ENCODE data around the gene GALNS.

Gene GALNS

GRCh38 chr16:88809676-88810165 lies 47.0 kb downstream of the GALNS start:
- TF ChIP-seq CREB5 (CRISPR knock-in tag; IDR thresholded peaks at IDR 0.05; ENCODE audit: low read depth) = no peak
- no peak for TF ChIP-seq TSHZ2 (CRISPR knock-in tag; IDR thresholded peaks at IDR 0.05)
- TF ChIP-seq ZNF8 (CRISPR knock-in tag; IDR thresholded peaks at IDR 0.05) = no peak
- TF ChIP-seq BACH2 (CRISPR knock-in tag; IDR thresholded peaks at IDR 0.05; ENCODE audit: borderline replicate concordance) = no peak
- TF ChIP-seq CSRNP3 (CRISPR knock-in tag; IDR thresholded peaks at IDR 0.05) = no peak
- no peak for TF ChIP-seq POU6F1 (CRISPR knock-in tag; IDR thresholded peaks at IDR 0.05; ENCODE audit: borderline replicate concordance, low read depth)
- TF ChIP-seq GLIS3 (CRISPR knock-in tag; IDR thresholded peaks at IDR 0.05) = no peak
- TF ChIP-seq ZNF565 (CRISPR knock-in tag; conservative IDR thresholded peaks at IDR 0.05; ENCODE audit: low read depth) = no peak
- TF ChIP-seq RARB (CRISPR knock-in tag; IDR thresholded peaks at IDR 0.05) = no peak
- TF ChIP-seq PATZ1 (CRISPR knock-in tag; IDR thresholded peaks at IDR 0.05; ENCODE audit: borderline replicate concordance) = no peak
- TF ChIP-seq CSDC2 (CRISPR knock-in tag; IDR thresholded peaks at IDR 0.05) = no peak
- no peak for TF ChIP-seq ZNF70 (CRISPR knock-in tag; IDR thresholded peaks at IDR 0.05)
- TF ChIP-seq SNAI2 (CRISPR knock-in tag; IDR thresholded peaks at IDR 0.05) = no peak
- no peak for TF ChIP-seq OSR1 (CRISPR knock-in tag; IDR thresholded peaks at IDR 0.05)
- TF ChIP-seq ESRRG (CRISPR knock-in tag; IDR thresholded peaks at IDR 0.05) = no peak
- TF ChIP-seq ZC3H10 (CRISPR knock-in tag; IDR thresholded peaks at IDR 0.05) = no peak
- ATAC-seq = no peak

- no peak for ATAC-seq
- no peak for TF ChIP-seq TOX (CRISPR knock-in tag; IDR thresholded peaks at IDR 0.05; ENCODE audit: borderline replicate concordance)
- TF ChIP-seq POU6F1 (CRISPR knock-in tag; IDR thresholded peaks at IDR 0.05; ENCODE audit: borderline replicate concordance, low read depth) = no peak
- TF ChIP-seq CREB5 (CRISPR knock-in tag; IDR thresholded peaks at IDR 0.05; ENCODE audit: low read depth) = no peak
- no peak for TF ChIP-seq ZNF70 (CRISPR knock-in tag; IDR thresholded peaks at IDR 0.05)
Observed at GRCh38 chr16:88809068-88809675, 47.6 kb downstream of the GALNS start.

All from SK-N-SH treated with all-trans-retinoic acid at 6 μM for 48 hours (cell line).